GM08714 (cell line): Measurements from ENCODE around the gene PLEKHJ1.

Experiments
- H3K4me3 ChIP-seq: fragments of 200-500 bp; sonication (Bioruptor generic); 2 replicates; pipeline ENCODE4 v1.5.1; 2014; ENCODE audit warnings: mild to moderate bottlenecking, low read length, inconsistent platforms
- ZNF274 ChIP-seq: IDR thresholded peaks from 2 replicates; pipeline ENCODE4 v1.6.1; 2012; ENCODE audit warnings: mild to moderate bottlenecking, low read depth, low read length

Gene PLEKHJ1

DNA sequence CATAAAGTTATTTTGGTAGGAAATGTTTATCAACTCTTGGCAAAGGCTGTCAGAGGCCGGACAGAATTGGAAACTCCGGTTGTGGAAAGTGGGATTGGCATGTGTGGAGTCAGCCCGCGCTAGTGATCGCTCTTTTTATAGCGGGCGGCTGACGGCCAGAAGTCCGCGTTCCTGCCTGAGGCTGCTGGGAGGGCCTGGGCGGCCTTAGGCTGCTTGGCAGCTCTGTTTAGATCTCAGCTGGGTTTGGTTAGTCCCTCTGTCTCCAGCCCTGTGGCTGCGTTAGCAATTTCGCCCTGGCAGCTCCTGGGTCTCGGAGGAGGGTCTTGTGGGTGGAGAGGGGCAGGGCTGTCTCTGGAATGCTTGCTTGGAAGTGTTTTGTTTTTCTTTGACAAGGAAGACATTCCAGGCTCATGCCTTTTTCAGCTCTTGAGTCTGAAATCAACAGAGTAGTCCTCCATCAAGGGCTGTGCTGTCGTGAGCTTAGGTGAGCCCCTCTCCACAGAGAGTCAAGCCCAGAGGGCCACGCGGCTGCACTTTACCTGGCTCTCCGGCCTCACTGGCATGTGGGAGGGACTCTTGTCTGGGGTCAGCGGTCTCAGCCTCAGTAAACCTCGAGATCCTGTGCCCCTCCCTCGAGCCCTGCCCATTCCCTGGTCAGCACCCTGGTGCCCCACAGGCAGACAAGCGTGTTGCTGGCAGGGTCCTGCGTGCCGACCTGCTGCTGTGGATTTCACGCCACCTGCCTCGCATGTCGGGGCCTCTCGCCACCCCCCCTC is 49.9 kb downstream of the PLEKHJ1 start:
- no peak overlapping the region for H3K4me3 ChIP-seq
- no peak for TF ChIP-seq ZNF274

DNA sequence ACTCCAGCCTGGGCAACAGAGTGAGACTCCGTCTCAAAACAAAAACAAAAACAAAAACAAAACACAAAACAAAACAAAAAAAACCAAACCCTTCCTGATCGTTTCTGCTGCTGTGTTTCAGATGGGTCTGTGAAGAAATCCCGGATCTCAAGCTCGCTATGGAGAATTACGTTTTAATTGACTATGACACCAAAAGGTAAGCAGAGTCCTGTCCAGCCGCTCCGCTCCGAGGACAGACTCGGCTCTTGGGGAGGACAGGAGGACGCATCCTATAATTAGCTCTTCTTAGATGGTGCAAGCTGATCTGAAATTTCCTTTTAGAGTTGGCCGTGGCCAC is 50.4 kb downstream of the PLEKHJ1 start:
- H3K4me3 ChIP-seq, result no peak overlapping the region
- no peak for TF ChIP-seq ZNF274

DNA sequence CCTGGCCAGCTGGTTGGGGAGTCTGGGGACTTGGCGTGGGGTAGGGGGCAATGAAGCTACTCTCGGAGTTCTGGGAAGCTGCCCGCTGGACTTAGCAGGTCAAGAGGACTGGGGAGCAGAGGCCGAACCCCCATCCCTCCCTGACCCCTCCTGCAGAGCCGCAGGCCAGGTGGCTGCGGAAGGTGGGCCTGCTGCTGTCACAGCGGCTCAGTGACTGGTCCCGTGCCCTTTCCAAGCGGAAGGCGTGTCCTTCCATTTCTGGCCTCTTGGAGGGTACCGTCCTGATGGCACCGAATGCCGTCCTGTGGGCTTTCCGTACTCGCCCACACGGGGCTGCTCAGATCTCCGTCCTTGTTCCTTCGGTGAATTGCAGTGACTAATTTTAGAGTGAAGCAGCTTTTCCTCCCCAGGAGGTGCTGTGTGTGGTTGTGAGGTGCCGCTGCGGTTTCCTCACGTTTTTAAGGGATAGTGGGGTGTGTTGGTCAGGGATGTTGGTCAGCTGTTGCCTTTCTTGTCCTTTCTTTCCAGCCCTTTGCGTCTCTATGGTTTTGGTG is 51.6 kb downstream of the PLEKHJ1 start:
- H3K4me3 ChIP-seq, result no peak overlapping the region
- TF ChIP-seq ZNF274, result no peak
